ENCODE measurements around the gene TMEM115. TPM values are rescaled to one million over a fixed set of nuclear protein-coding genes. Genes with fewer than 3 reads are reported as not detected.

Gene TMEM115
- total and polyA plus RNA-seq, 9 of the 15 experiments (the other 6 are each of a cell fraction or from before 2014, with no cell fraction given), result 1.6 to 26.9 (median 14.1) TPM

DNA sequence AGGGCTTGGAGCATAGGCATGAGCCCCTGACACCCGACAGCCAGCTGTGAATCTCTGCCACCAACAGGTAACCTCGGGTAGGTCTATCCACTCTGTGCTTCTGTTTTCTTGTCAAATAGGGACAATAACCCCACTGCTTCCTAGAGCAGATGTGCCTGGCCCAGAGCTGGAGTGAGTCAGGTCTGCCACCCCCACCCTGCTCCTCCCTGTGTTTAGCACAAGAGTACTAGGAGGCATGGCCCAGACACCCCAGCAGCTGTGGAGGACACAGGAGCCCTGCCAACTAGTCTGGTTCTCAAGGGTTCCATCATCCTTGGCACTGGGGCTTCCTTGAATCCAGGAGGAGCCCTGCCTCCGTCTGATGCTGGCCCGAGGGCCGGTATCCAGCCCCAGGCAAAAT is 33.7 kb upstream of the TMEM115 start:
- Histone ChIP-seq H3K9me3 (replicated peaks; ENCODE audit: control insufficient read depth, insufficient read depth, low read depth, low read length) (no peaks in the 10 kb centered on the region), H3K27ac (ENCODE audit: extremely low read depth, low read depth, low read length) (no peak overlapping the region), H4K20me1 (replicated peaks; ENCODE audit: control insufficient read depth, insufficient read depth, low read length) (no peaks in the 10 kb centered on the region), H3K9me1 (ENCODE audit: control insufficient read depth, insufficient read depth, low read length) (no peaks in the 10 kb centered on the region), H3K27me3 (ENCODE audit: control insufficient read depth in 2 of 2, insufficient read depth in 2 of 2, low read length in 2 of 2) (no peaks in the 10 kb centered on the region), H3K4me1 (replicated peaks in 1 of 2; ENCODE audit: control insufficient read depth in 2 of 2, insufficient read depth in 2 of 2, low read length in 2 of 2) (peaks cover 4 to 34% of the 10 kb centered on the region in 2 experiments; a peak in 2 of 5 replicates), H3K4me2 (ENCODE audit: insufficient read depth, low read length) (no peak overlapping the region), H3K36me3 (ENCODE audit: control insufficient read depth, insufficient read depth, low read length) (no peaks in the 10 kb centered on the region), H3K9ac (ENCODE audit: insufficient read depth in 1 of 2, low read depth in 2 of 2, low read length in 2 of 2) (no peak overlapping the region), H2AFZ (ENCODE audit: low read depth, low read length) (no peak overlapping the region), H3K79me2 (ENCODE audit: control insufficient read depth, insufficient read depth, low read length) (no peaks in the 10 kb centered on the region), H3K4me3 (no peak overlapping the region)
- POLR2A ChIA-PET, result interaction anchor here (0.6 to 1.0 kb wide), 2 partner anchors 18 to 23 kb away, joined by 3 to 6 read pairs; no protein-coding TSS in a partner anchor
- no peak for ATAC-seq
- intact Hi-C loops (cut with micrococcal nuclease), result no loop called here
- no peak for TF ChIP-seq LEF1 (IDR thresholded peaks at IDR 0.05)
- TF ChIP-seq MTF1 (CRISPR knock-in tag; IDR thresholded peaks at IDR 0.05; ENCODE audit: borderline replicate concordance), result no peak
- TF ChIP-seq MAZ (CRISPR knock-in tag; conservative IDR thresholded peaks at IDR 0.05 in 1 of 2, IDR thresholded peaks at IDR 0.05 in 1 of 2), result no peak
- FAIRE-seq, result no peak
- no peak for DNase-seq (ENCODE audit: extremely low read depth in 1 of 4, low spot score in 3 of 4)
- no TSS peak for BruUV-seq (replicated peaks)
- WGBS (ENCODE audit: insufficient coverage, low coverage, missing lambda C conversion rate), result no CpG with 5 or more reads among the region's 5 CpGs
- CTCF ChIA-PET (ENCODE audit: low intra/inter-chr PET ratio), result no interaction called here
- in situ Hi-C loops (cut with MboI), result no loop called here

DNA sequence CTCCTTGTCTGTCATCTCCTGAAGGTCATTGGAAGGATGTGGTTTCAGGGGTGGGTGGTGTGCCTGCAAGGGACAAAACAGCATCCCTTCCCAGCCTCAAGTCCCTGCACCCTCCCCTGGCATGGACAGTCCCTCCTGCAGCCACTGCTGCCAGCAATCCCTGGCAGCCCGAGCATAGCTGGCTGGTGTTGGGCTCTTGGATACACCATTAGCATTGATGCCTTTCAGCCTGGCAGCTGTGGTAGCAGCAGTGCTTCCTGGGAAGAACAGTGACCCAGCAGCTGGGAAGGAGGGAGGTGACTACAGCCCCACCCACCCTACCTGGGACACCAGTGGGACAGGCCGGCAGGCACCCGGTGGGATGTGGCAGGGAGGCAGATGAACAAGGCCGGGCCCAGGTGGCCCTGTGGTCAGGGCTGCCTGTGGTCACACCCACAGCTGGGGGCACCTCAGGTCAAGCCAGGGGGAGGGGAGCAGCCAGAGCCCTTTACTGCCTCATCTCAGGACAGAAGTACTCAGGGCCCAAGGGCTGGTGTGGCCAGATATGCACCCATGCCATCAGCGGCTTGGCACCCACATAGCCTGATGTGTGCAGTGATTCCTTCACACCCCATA is 32.9 kb upstream of the TMEM115 start:
- POLR2A ChIA-PET, result interaction anchor here (0.6 to 1.0 kb wide), 2 partner anchors 9 to 24 kb away, joined by 3 to 6 read pairs; no protein-coding TSS in a partner anchor
- H2AFZ ChIP-seq (ENCODE audit: low read depth, low read length), result no peak overlapping the region
- in situ Hi-C loops (cut with MboI), result no loop called here
- TF ChIP-seq STAT5A (IDR thresholded peaks at IDR 0.05; ENCODE audit: borderline replicate concordance, low read length), result no peak
- TF ChIP-seq ZNF174 (CRISPR knock-in tag; IDR thresholded peaks at IDR 0.05), result no peak
- no peak for TF ChIP-seq CUX1 (CRISPR knock-in tag; IDR thresholded peaks at IDR 0.05)

More for the DNA sequence above, 32.9 kb upstream of the TMEM115 start:
- DNase-seq (ENCODE audit: extremely low read depth in 1 of 4, low spot score in 3 of 4) (peak in 2 of 4 experiments; percentile 24 to 27), FAIRE-seq (no peak), ATAC-seq (no peak)
- H3K79me2 ChIP-seq (ENCODE audit: control insufficient read depth, insufficient read depth, low read length), result no peaks in the 10 kb centered on the region
- no peak overlapping the region for H3K4me3 ChIP-seq
- H3K4me1 ChIP-seq (replicated peaks in 1 of 2; ENCODE audit: control insufficient read depth in 2 of 2, insufficient read depth in 2 of 2, low read length in 2 of 2), result peaks cover 4 to 39% of the 10 kb centered on the region in 2 experiments; a peak in 2 of 5 replicates
- CTCF ChIA-PET (ENCODE audit: low intra/inter-chr PET ratio), result no interaction called here
- WGBS (ENCODE audit: insufficient coverage, low coverage, missing lambda C conversion rate), result 0% methylated on average over 4 of the region's 5 CpGs
- peak overlapping the region in 1 of 2 experiments; percentile 12; a peak in 1 of 4 replicates for H3K9ac ChIP-seq (ENCODE audit: insufficient read depth in 1 of 2, low read depth in 2 of 2, low read length in 2 of 2)
- H3K9me3 ChIP-seq (replicated peaks; ENCODE audit: control insufficient read depth, insufficient read depth, low read depth, low read length), result no peaks in the 10 kb centered on the region
- no peak overlapping the region for H3K4me2 ChIP-seq (ENCODE audit: insufficient read depth, low read length)
- no peaks in the 10 kb centered on the region for H3K36me3 ChIP-seq (ENCODE audit: control insufficient read depth, insufficient read depth, low read length)
- intact Hi-C loops (cut with micrococcal nuclease), result no loop called here
- no peaks in the 10 kb centered on the region for H3K9me1 ChIP-seq (ENCODE audit: control insufficient read depth, insufficient read depth, low read length)
- no TSS peak for BruUV-seq (replicated peaks)
- H4K20me1 ChIP-seq (replicated peaks; ENCODE audit: control insufficient read depth, insufficient read depth, low read length), result no peaks in the 10 kb centered on the region
- H3K27me3 ChIP-seq (ENCODE audit: control insufficient read depth in 2 of 2, insufficient read depth in 2 of 2, low read length in 2 of 2), result peaks cover 0 to 5% of the 10 kb centered on the region in 2 experiments; a peak in 3 of 5 replicates
- H3K27ac ChIP-seq (ENCODE audit: extremely low read depth, low read depth, low read length), result no peak overlapping the region
